Mesangial cell (primary cell): ENCODE measurements around the gene COMMD2. TPM values are rescaled to one million over a fixed set of nuclear protein-coding genes. Genes with fewer than 3 reads are reported as not detected.

ENCODE experiments used
- total RNA-seq: library from RNA; depleted of rRNA; stranded (reverse); fragments of >200 nt; gene quantifications from 2 replicates; pipeline ENCODE4 v1.2.3, GENCODE V29; 2015

Gene COMMD2
- total RNA-seq = 21.4 and 26.7 TPM in 2 replicates

GRCh38 chr3:149752051-149752787, at the start of gene COMMD2:
TSS of gene COMMD2 (minus strand) at chr3:149752489. CDS start at chr3:149752444, 45 bp downstream.

DNA sequence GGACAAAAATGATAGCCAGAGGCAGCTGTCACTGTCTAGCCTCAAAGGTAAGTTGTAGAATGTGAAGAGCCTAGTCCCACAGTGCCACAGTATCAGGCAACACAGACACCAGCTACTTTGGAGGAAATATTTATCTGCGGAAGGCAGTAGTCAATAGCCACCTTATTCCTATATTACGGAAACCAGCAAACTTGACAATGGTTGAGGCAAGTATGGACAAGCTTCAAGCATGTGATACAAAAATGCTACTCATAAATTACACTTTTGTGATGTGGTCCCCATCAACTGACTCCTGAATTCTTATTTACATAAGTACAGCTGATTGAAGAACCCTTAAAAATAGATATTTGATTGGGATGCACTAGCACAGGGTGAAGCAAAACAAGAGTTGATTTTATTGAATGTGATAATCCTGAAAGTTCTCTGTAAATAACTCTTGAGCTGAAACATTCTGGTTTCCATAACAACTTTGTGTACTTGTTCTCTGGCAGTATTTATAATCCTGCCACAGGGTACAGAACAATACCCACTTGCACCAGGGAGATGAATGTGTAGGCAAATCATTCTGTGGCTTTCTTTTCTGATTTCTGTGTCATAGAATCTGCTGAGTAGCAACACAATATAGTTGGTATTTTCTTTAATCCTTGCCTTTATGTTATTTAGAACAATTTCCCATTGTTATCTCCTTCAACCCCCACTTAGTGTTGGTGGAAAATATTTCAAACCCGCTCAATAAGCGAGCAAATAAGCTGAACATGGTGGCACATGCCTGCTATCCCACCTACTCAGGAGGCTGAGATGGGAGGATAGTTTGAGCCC, 40.4 kb upstream of the COMMD2 start, which contains the start of gene ANKUB1:
Gene ANKUB1 (minus strand): TSS at position 103 of the 819 bp plus-strand sequence. CDS start 188 bp downstream, outside the sequence.

Other genes starting within 250 kb of the COMMD2 start
- gene WWTR1, start 94.5 kb downstream of the COMMD2 start, total RNA-seq = 145 and 147 TPM in 2 replicates
- not detected in 2 replicates for gene ANKUB1, start 40.1 kb upstream of the COMMD2 start, total RNA-seq
- 20.9 and 28.8 TPM in 2 replicates for gene RNF13, start 60.7 kb upstream of the COMMD2 start, total RNA-seq
- gene PFN2, start 218.4 kb upstream of the COMMD2 start, total RNA-seq = 81.3 and 87.5 TPM in 2 replicates